Peyer's patch (tissue), 4 donors: ENCODE data around the gene LIPA. TPM values are rescaled to one million over a fixed set of nuclear protein-coding genes. Genes with fewer than 3 reads are reported as not detected.
"Not testable (repeated sequence)": the region's sequence is repeated elsewhere in the genome, so short reads cannot be mapped to it uniquely, and the experiment has no call there.

Experiments
- DNase-seq, 3 donors: peaks; one replicate each; pipeline ENCODE4 v3.0.0-alpha.2; 2017 to 2019
- H3K27ac ChIP-seq, 4 donors: fragments of 200-600 bp; sonication (generic); one replicate each; pipeline ENCODE4 v1.5.1; 2016 to 2019
- H3K27me3 ChIP-seq, 2 donors: fragments of 200-600 bp; sonication (generic); one replicate each; pipeline ENCODE4 v1.5.1; 2019
- H3K36me3 ChIP-seq, 3 donors: fragments of 200-600 bp; sonication (generic); one replicate each; pipeline ENCODE4 v1.5.1; 2016 to 2019
- H3K4me1 ChIP-seq, 4 donors: fragments of 200-600 bp; sonication (generic); one replicate each; pipeline ENCODE4 v1.5.1; 2016 to 2019
- H3K4me3 ChIP-seq, 4 donors: fragments of 200-600 bp; sonication (generic); 1 replicate in 3 of 4; 2 replicates in 1 of 4; pipeline ENCODE4 v1.5.1; 2016 to 2019; ENCODE audit warnings: mild to moderate bottlenecking in 1 of 4
- H3K9me3 ChIP-seq, 4 donors: fragments of 200-600 bp; sonication (generic); one replicate each; pipeline ENCODE4 v1.5.1; 2016 to 2019; ENCODE audit warnings: mild to moderate bottlenecking in 1 of 4
- POLR2A ChIP-seq, 2 donors: fragments of 450-650 bp; IDR thresholded peaks; one replicate each; pipeline ENCODE4 v1.5.1; 2017; ENCODE audit warnings: antibody characterized with exemption in 2 of 2, mild to moderate bottlenecking in 2 of 2, moderate library complexity in 2 of 2
- total RNA-seq, 4 donors: library from RNA; depleted of rRNA; stranded (reverse); fragments of >200 nt; gene quantifications; one replicate each; pipeline ENCODE4 v1.1.0, GENCODE V29; 2016
- TF ChIP-seq, protein P1 (sequence below), 6 experiments: fragments of 450-650 bp in 4 of 6; fragments of 200-600 bp in 2 of 6; sonication (generic) in 1 of 6; IDR thresholded peaks; one replicate each; pipeline ENCODE4 v1.5.1; 2017 to 2019; ENCODE audit warnings: antibody characterized with exemption in 6 of 6, mild to moderate bottlenecking in 3 of 6, moderate library complexity in 1 of 6

LIPA gene
- total RNA-seq, 4 donors from 2014 or later: 30.5 to 349 (median 116) TPM

- H3K27me3 ChIP-seq: no peaks in the 10 kb centered on the region
- no peak overlapping the region for H3K4me3 ChIP-seq
- DNase-seq: no peak
- H3K36me3 ChIP-seq: no peaks in the 10 kb centered on the region
- H3K4me1 ChIP-seq: no peaks in the 10 kb centered on the region
- TF ChIP-seq POLR2A (IDR thresholded peaks at IDR 0.05): no peak
- TF ChIP-seq, protein P1, sequence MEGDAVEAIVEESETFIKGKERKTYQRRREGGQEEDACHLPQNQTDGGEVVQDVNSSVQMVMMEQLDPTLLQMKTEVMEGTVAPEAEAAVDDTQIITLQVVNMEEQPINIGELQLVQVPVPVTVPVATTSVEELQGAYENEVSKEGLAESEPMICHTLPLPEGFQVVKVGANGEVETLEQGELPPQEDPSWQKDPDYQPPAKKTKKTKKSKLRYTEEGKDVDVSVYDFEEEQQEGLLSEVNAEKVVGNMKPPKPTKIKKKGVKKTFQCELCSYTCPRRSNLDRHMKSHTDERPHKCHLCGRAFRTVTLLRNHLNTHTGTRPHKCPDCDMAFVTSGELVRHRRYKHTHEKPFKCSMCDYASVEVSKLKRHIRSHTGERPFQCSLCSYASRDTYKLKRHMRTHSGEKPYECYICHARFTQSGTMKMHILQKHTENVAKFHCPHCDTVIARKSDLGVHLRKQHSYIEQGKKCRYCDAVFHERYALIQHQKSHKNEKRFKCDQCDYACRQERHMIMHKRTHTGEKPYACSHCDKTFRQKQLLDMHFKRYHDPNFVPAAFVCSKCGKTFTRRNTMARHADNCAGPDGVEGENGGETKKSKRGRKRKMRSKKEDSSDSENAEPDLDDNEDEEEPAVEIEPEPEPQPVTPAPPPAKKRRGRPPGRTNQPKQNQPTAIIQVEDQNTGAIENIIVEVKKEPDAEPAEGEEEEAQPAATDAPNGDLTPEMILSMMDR (IDR thresholded peaks at IDR 0.05): no peak
- H3K9me3 ChIP-seq: peaks cover 0 to 3% (median 0%) of the 10 kb centered on the region in 4 donors
- H3K27ac ChIP-seq: no peak overlapping the region
These were observed 7.3 kb upstream of the LIPA start for GRCh38 chr10:89258881-89259280.

DNA sequence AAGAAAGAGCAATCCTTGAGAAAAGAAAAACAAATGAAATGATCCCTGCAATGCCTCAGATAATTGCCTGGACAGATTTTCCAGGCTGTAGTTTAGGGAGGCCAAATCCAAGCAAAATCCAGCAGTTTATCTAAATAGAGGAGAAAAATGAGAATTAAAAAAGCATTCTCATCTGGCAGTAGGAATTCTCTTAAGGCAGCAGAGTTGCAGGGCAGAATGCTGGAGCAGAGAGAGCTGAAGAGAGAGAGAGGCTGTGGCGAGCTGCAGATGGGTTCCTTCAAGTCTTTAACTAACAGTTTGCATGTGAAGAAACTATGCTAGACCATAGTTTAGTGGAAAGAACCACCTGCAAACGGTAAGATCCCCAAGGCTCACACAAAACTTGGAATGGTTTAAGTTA, 6.0 kb upstream of the LIPA start:
- peaks cover 0 to 3% (median 0%) of the 10 kb centered on the region in 4 donors for H3K9me3 ChIP-seq
- TF ChIP-seq POLR2A (IDR thresholded peaks at IDR 0.05): no peak
- TF ChIP-seq, protein P1 (IDR thresholded peaks at IDR 0.05): no peak
- no peaks in the 10 kb centered on the region for H3K4me1 ChIP-seq
- no peaks in the 10 kb centered on the region for H3K27me3 ChIP-seq
- DNase-seq: no peak
- no peak overlapping the region for H3K27ac ChIP-seq
- no peaks in the 10 kb centered on the region for H3K36me3 ChIP-seq
- H3K4me3 ChIP-seq: no peak overlapping the region

GRCh38 chr10:89256962-89257361, 5.4 kb upstream of the LIPA start:
- no peak for TF ChIP-seq POLR2A (IDR thresholded peaks at IDR 0.05)
- TF ChIP-seq, protein P1 (IDR thresholded peaks at IDR 0.05): no peak
- H3K4me3 ChIP-seq: no peak overlapping the region
- no peak overlapping the region for H3K27ac ChIP-seq
- no peaks in the 10 kb centered on the region for H3K4me1 ChIP-seq
- H3K9me3 ChIP-seq: peaks cover 0 to 3% (median 0%) of the 10 kb centered on the region in 4 donors
- H3K27me3 ChIP-seq: no peaks in the 10 kb centered on the region
- H3K36me3 ChIP-seq: no peaks in the 10 kb centered on the region
- no peak for DNase-seq

DNA sequence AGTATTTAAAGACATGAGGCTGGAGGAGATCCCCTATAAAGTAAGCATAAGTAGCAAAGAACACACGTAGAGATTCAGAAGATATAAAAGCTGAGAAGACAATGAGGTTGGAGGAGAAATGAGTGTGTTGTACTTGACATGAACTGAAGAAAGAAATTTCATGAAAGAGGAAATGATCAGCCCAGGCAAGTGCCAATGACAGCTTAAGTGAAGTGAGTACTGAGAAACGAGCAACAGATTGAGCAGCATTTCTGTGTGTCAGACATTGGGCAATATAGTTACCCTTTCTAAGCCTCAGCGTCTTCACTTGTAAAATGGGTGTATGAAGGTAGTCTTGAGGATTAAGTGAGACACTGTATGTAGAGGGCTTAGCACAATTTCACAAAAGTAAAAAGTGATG, 4.8 kb upstream of the LIPA start:
- no peaks in the 10 kb centered on the region for H3K27me3 ChIP-seq
- TF ChIP-seq, protein P1 (IDR thresholded peaks at IDR 0.05): no peak
- TF ChIP-seq POLR2A (IDR thresholded peaks at IDR 0.05): no peak

DNA sequence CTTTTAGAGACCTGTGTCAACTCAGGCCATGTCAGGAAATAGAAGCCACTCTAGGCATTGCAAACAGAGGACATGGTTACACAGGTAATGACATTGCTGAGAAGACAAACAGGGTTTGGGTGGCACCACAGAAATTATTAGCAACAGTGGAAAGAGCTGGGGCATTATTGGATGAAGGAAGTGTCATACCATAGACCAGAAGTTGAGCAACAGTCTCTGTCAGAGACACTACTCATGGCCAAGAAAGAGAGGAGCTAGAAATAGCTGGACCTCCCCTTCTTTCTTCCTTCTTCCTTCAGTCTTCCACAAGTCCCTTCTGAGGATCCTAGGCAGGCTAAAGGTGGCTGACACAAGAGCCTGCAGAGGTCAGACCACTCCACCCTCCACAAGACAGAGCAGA, 4.2 kb upstream of the LIPA start:
- H3K4me3 ChIP-seq: no peak overlapping the region
- TF ChIP-seq POLR2A (IDR thresholded peaks at IDR 0.05): no peak
- TF ChIP-seq, protein P1 (IDR thresholded peaks at IDR 0.05): no peak
- DNase-seq: no peak

More for the DNA sequence above, 4.8 kb upstream of the LIPA start:
- Histone ChIP-seq H3K36me3 (no peaks in the 10 kb centered on the region), H3K9me3 (peaks cover 0 to 3% (median 0%) of the 10 kb centered on the region in 4 donors), H3K27ac (no peak overlapping the region), H3K4me3 (no peak overlapping the region), H3K4me1 (no peaks in the 10 kb centered on the region)
- no peak for DNase-seq

GRCh38 chr10:89255091-89255579, 3.6 kb upstream of the LIPA start:
- DNase-seq, H3K27ac ChIP-seq, H3K36me3 ChIP-seq, H3K4me3 ChIP-seq, H3K4me1 ChIP-seq, H3K27me3 ChIP-seq, H3K9me3 ChIP-seq: not testable (repeated sequence)

More for the DNA sequence above, 4.2 kb upstream of the LIPA start:
- Histone ChIP-seq H3K9me3 (peaks cover 0 to 3% (median 0%) of the 10 kb centered on the region in 4 donors), H3K27me3 (no peaks in the 10 kb centered on the region), H3K27ac (no peak overlapping the region), H3K4me1 (no peaks in the 10 kb centered on the region), H3K36me3 (no peaks in the 10 kb centered on the region)
